Measurements from ENCODE around the gene TNFAIP1. TPM values are rescaled to one million over a fixed set of nuclear protein-coding genes. Genes with fewer than 3 reads are reported as not detected.
"Not testable (repeated sequence)": the region's sequence is repeated elsewhere in the genome, so short reads cannot be mapped to it uniquely, and the experiment has no call there.

Gene TNFAIP1
- total and polyA plus RNA-seq, 8 donors: 1.7 to 50.4 (median 20.3) TPM

- Histone ChIP-seq H3K36me3 (no peaks in the 10 kb centered on the region), H3K27ac (no peak overlapping the region), H3K4me1 (no peaks in the 10 kb centered on the region), H3K27me3 (peaks cover 0 to 11% (median 0%) of the 10 kb centered on the region in 3 donors), H3K4me3 (no peak overlapping the region), H3K9me3 (no peaks in the 10 kb centered on the region)
- WGBS, 5 donors: 19 to 33% (median 30%) methylated on average over 1 of the region's 1 CpG
- DNase-seq: peak in 1 of 2 donors; percentile 7
- no peak for TF ChIP-seq POLR2A (IDR thresholded peaks at IDR 0.05)
- intact Hi-C loops (cut with DNase I; ENCODE audit: low total_unique reads): no loop called here
These were observed 43.7 kb upstream of the TNFAIP1 start for GRCh38 chr17:28291780-28292330.

- 83 to 90% (median 87%) methylated on average over 12 of the region's 12 CpGs for WGBS, 5 donors
- H3K36me3 ChIP-seq; H3K4me3 ChIP-seq; H3K4me1 ChIP-seq; DNase-seq; H3K27ac ChIP-seq; H3K9me3 ChIP-seq; intact Hi-C loops (cut with DNase I; ENCODE audit: low total_unique reads): not testable (repeated sequence)
- peaks cover 0 to 11% (median 0%) of the 10 kb centered on the region in 3 donors for H3K27me3 ChIP-seq
These were observed 42.7 kb upstream of the TNFAIP1 start for GRCh38 chr17:28292878-28293277.

DNA sequence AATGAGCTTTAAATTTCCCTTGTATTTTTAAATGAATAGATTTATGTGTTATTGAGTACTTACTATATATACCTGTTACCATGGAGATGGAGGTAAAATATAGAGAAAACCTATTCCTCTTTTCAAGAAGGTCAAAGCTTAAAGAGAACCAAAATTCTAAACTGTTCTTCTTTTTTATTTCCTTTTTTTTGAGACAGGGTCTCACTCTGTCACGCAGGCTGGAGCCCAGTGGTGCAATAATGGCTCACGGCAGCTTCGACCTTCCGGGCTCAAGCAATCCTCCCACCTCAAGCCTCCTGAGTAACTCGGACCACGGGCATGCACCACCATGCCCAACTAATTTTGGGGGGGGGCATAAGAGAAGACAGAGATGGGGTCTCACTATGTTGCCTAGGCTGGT lies 41.6 kb upstream of the TNFAIP1 start:
- no peak for DNase-seq
- no peak for TF ChIP-seq EP300 (IDR thresholded peaks at IDR 0.05)
- no peak for TF ChIP-seq POLR2AphosphoS5 (IDR thresholded peaks at IDR 0.05)
- TF ChIP-seq POLR2A (IDR thresholded peaks at IDR 0.05): no peak
- TF ChIP-seq, protein P1, sequence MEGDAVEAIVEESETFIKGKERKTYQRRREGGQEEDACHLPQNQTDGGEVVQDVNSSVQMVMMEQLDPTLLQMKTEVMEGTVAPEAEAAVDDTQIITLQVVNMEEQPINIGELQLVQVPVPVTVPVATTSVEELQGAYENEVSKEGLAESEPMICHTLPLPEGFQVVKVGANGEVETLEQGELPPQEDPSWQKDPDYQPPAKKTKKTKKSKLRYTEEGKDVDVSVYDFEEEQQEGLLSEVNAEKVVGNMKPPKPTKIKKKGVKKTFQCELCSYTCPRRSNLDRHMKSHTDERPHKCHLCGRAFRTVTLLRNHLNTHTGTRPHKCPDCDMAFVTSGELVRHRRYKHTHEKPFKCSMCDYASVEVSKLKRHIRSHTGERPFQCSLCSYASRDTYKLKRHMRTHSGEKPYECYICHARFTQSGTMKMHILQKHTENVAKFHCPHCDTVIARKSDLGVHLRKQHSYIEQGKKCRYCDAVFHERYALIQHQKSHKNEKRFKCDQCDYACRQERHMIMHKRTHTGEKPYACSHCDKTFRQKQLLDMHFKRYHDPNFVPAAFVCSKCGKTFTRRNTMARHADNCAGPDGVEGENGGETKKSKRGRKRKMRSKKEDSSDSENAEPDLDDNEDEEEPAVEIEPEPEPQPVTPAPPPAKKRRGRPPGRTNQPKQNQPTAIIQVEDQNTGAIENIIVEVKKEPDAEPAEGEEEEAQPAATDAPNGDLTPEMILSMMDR (IDR thresholded peaks at IDR 0.05): no peak
- Histone ChIP-seq H3K9me3 (no peaks in the 10 kb centered on the region), H3K27me3 (peaks cover 0 to 11% (median 0%) of the 10 kb centered on the region in 3 donors), H3K4me1 (no peaks in the 10 kb centered on the region), H3K27ac (no peak overlapping the region), H3K36me3 (no peaks in the 10 kb centered on the region), H3K4me3 (no peak overlapping the region)
- intact Hi-C loops (cut with DNase I; ENCODE audit: low total_unique reads): no loop called here
- 87 to 94% (median 89%) methylated on average over 6 of the region's 6 CpGs for WGBS, 5 donors

DNA sequence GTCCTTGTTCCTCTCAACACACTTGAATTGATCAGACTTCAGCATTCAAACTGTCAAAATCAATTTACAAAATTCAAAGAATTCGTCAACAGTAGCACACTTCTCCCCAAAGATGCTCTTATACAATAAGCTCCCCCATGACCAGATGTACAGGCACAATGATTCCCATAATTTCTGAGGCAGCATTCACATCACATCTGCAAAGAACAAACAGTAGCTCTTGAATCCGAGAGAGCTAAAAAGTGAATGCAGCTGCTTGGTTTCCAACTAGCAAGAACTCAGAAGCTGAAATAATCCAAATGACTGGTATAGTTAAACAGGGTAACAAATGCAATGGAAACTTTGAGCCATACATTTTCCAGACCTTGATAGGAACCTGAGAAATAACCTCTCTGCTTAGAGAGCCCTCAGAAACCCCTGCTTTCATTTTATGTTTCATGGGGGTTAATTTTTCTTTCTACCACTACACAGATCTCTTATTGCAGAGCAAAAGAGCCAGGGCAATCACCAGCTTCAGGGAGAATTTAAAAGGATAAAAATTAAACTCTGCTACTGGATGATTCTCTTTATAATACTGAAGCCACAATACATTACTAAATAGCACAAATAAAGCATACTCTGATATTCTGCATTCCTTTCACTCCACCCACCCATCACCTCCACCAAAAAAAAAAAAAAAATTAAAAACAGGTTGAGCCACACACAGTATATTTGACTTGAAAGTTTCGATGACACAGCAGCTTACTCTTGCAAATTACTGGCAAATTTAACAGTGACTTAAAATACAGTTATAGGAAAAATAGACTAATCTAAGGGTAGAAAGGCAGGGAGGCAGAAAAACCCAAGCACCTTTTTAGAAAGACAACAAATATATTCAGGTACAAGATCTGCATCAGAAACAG lies 39.6 kb upstream of the TNFAIP1 start:
- Histone ChIP-seq H3K4me3 (no peak overlapping the region), H3K27me3 (peaks cover 0 to 11% (median 0%) of the 10 kb centered on the region in 3 donors), H3K36me3 (no peaks in the 10 kb centered on the region), H3K4me1 (no peaks in the 10 kb centered on the region), H3K27ac (no peak overlapping the region), H3K9me3 (no peaks in the 10 kb centered on the region)
- WGBS, 5 donors: 50 to 64% (median 56%) methylated on average over 3 of the region's 3 CpGs
- intact Hi-C loops (cut with DNase I; ENCODE audit: low total_unique reads): no loop called here
- TF ChIP-seq POLR2A (IDR thresholded peaks at IDR 0.05) (no peak), EP300 (IDR thresholded peaks at IDR 0.05) (no peak), POLR2AphosphoS5 (IDR thresholded peaks at IDR 0.05) (no peak)
- TF ChIP-seq, protein P1 (IDR thresholded peaks at IDR 0.05): no peak
- DNase-seq: no peak

DNA sequence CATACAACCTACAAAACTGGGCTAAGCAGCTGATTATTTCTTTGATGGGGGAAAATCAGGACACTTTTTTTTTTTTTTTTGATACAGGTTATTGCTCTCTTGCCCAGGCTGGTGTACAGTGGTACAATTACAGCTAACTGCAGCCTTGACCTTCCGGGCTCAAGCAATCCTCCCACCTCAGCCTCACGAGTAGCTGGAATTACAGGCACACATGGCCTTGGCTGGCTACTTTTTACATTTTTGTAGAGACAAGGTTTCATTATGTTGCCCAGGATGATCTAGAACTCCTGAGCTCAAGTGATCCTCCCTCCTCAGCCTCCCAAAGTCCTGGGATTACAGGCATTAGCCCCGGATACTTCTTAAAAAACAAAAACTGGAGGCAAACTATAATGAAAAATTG lies 37.1 kb upstream of the TNFAIP1 start:
- H3K27ac ChIP-seq: no peak overlapping the region
- no peaks in the 10 kb centered on the region for H3K9me3 ChIP-seq
- no peaks in the 10 kb centered on the region for H3K36me3 ChIP-seq
- intact Hi-C loops (cut with DNase I; ENCODE audit: low total_unique reads): no loop called here
- no peak for TF ChIP-seq EP300 (IDR thresholded peaks at IDR 0.05)
- no peak for TF ChIP-seq POLR2A (IDR thresholded peaks at IDR 0.05)
- 72 to 93% (median 82%) methylated on average over 3 of the region's 3 CpGs for WGBS, 5 donors
- peaks cover 0 to 10% (median 0%) of the 10 kb centered on the region in 3 donors for H3K27me3 ChIP-seq
- no peaks in the 10 kb centered on the region for H3K4me1 ChIP-seq
- H3K4me3 ChIP-seq: no peak overlapping the region
- no peak for DNase-seq
